Panc1 (cell line): ENCODE data around the gene UBR2.

Experiments
- CTCF ChIP-seq: fragments of 450-650 bp; IDR thresholded peaks from 2 replicates; pipeline ENCODE4 v1.5.1; 2017; ENCODE audit warnings: mild to moderate bottlenecking
- POLR2AphosphoS5 ChIP-seq: IDR thresholded peaks from 2 replicates; pipeline ENCODE4 v1.6.1; 2012; ENCODE audit warnings: mild to moderate bottlenecking, low read depth, low read length, moderate library complexity
- REST ChIP-seq, 2 experiments: IDR thresholded peaks; 2 replicates each; pipeline ENCODE4 v1.6.1; 2011 to 2012; ENCODE audit warnings: low read depth in 2 of 2, control low read depth in 1 of 2, low read length in 1 of 2, mild to moderate bottlenecking in 1 of 2, moderate library complexity in 1 of 2; ENCODE audit not compliant: insufficient read depth in 1 of 2

- TF ChIP-seq CTCF = no peak
- no peak for TF ChIP-seq REST (IDR thresholded peaks at IDR 0.05; ENCODE audit: insufficient read depth in 1 of 2, low read depth in 2 of 2, low read length in 1 of 2)
- TF ChIP-seq POLR2AphosphoS5 = no peak
These were observed 172.1 kb downstream of the UBR2 start for GRCh38 chr6:42735976-42736375.
